GM21423 (cell line): ENCODE results near the gene RAB7B.
"Not testable (repeated sequence)": the region's sequence is repeated elsewhere in the genome, so short reads cannot be mapped to it uniquely, and the experiment has no call there.

Experiments used
- ATAC-seq: cut with Tn5 transposase; IDR thresholded peaks from one replicate; pipeline ENCODE4 v1.9.1; 2021; ENCODE audit warnings: mild to moderate bottlenecking, moderate library complexity; ENCODE audit not compliant: unreplicated experiment

Gene RAB7B

GRCh38 chr1:206002871-206003801, at the start of gene RAB7B:
Gene RAB7B (minus strand): TSS chr1:206003395. CDS start chr1:205994135, 9,260 bp downstream.
- no peak for ATAC-seq

- not testable (repeated sequence) for ATAC-seq
Measured at GRCh38 chr1:206052231-206052865, 49.2 kb upstream of the RAB7B start.

GRCh38 chr1:206050655-206051235, 47.5 kb upstream of the RAB7B start:
- peak; percentile 87 for ATAC-seq

GRCh38 chr1:206049919-206050600, 46.9 kb upstream of the RAB7B start:
- no peak for ATAC-seq

GRCh38 chr1:206049293-206049692, 46.1 kb upstream of the RAB7B start:
- ATAC-seq, result peak; percentile 40

GRCh38 chr1:206048582-206048981, 45.4 kb upstream of the RAB7B start:
- no peak for ATAC-seq

- no peak for ATAC-seq
Measured at GRCh38 chr1:206047271-206047670, 44.1 kb upstream of the RAB7B start.

GRCh38 chr1:206041640-206042039, 38.4 kb upstream of the RAB7B start:
- no peak for ATAC-seq

- ATAC-seq, result no peak
Measured at GRCh38 chr1:206040328-206040727, 37.1 kb upstream of the RAB7B start.

GRCh38 chr1:206039046-206039973, 36.1 kb upstream of the RAB7B start:
- no peak for ATAC-seq

- ATAC-seq, result no peak
Measured at GRCh38 chr1:206037581-206037980, 34.4 kb upstream of the RAB7B start.

GRCh38 chr1:206036663-206037455, 33.7 kb upstream of the RAB7B start:
- ATAC-seq, result no peak

GRCh38 chr1:206035027-206035426, 31.8 kb upstream of the RAB7B start:
- no peak for ATAC-seq

- ATAC-seq, result no peak
Measured at GRCh38 chr1:206032380-206033140, 29.4 kb upstream of the RAB7B start.

GRCh38 chr1:206030714-206031113, 27.5 kb upstream of the RAB7B start:
- ATAC-seq, result peak; percentile 77

- no peak for ATAC-seq
Measured at GRCh38 chr1:206030191-206030590, 27.0 kb upstream of the RAB7B start.

- no peak for ATAC-seq
Measured at GRCh38 chr1:206029484-206029883, 26.3 kb upstream of the RAB7B start.

GRCh38 chr1:206025283-206025820, 22.2 kb upstream of the RAB7B start:
- no peak for ATAC-seq
